Type B pancreatic cell (in vitro differentiated cells): ENCODE data around the gene SLC12A7. TPM values are rescaled to one million over a fixed set of nuclear protein-coding genes. Genes with fewer than 3 reads are reported as not detected.
A peak's percentile ranks its signal among the peaks of the same experiment; 100 is the strongest.

ENCODE experiments used
- DNase-seq: peaks from one replicate; pipeline ENCODE4 v3.0.0; 2021; ENCODE audit warnings: mixed read lengths; ENCODE audit not compliant: unreplicated experiment; ENCODE audit errors: extremely low spot score
- H3K27ac Mint-ChIP-seq: 2 replicates; pipeline ENCODE4 v1.8.0; 2021; ENCODE audit warnings: mild to moderate bottlenecking, mixed read lengths
- H3K27me3 Mint-ChIP-seq: 2 replicates; pipeline ENCODE4 v1.8.0; 2021; ENCODE audit warnings: mixed read lengths
- H3K36me3 Mint-ChIP-seq: 2 replicates; pipeline ENCODE4 v1.8.0; 2021; ENCODE audit warnings: mixed read lengths
- H3K4me1 Mint-ChIP-seq: one replicate; pipeline ENCODE4 v1.8.0; 2021; ENCODE audit warnings: mixed read lengths; ENCODE audit not compliant: unreplicated experiment
- H3K4me3 Mint-ChIP-seq: 2 replicates; pipeline ENCODE4 v1.8.0; 2021; ENCODE audit warnings: mild to moderate bottlenecking, mixed read lengths
- H3K9me3 Mint-ChIP-seq: 2 replicates; pipeline ENCODE4 v1.8.0; 2021; ENCODE audit warnings: mixed read lengths
- total RNA-seq: library from RNA; stranded (reverse); gene quantifications from 2 replicates; pipeline ENCODE4 v1.2.1, GENCODE V29; 2021; ENCODE audit warnings: low replicate concordance
- TF ChIP-seq, protein P1 (sequence below): fragments of 200-600 bp; sonication (generic); conservative IDR thresholded peaks from 2 replicates; pipeline ENCODE4 v1.5.0; 2021; ENCODE audit warnings: antibody characterized with exemption, mild to moderate bottlenecking

SLC12A7 gene
- total RNA-seq, 1 donor from 2014 or later: 57.6 TPM

DNA sequence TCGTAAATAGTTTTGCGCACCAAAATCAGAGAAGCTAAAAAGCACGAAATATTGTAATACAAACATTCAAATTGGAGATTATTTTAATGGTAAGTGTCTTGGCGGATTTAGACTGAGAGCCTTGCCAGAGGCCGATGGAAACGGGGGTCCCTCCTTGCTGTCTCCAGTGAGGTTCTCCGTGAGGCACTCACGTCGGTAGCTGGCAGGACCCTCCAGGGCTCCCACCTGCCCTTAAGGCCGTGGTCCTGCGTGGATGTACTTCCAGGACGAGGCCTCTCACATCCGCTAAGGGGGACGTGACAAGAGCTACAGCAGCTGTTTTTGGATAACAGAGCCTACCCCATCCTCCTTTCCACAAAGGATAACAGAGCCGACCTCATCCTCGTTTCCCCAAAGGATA is 95.4 kb downstream of the SLC12A7 start:
- Mint-ChIP-seq H3K4me1 (peaks cover 21% of the 10 kb centered on the region), H3K4me3 (no peak overlapping the region), H3K27ac (peak overlapping the region; percentile 21), H3K9me3 (no peaks in the 10 kb centered on the region), H3K27me3 (no peaks in the 10 kb centered on the region), H3K36me3 (no peaks in the 10 kb centered on the region)
- no peak for DNase-seq
- TF ChIP-seq, protein P1, sequence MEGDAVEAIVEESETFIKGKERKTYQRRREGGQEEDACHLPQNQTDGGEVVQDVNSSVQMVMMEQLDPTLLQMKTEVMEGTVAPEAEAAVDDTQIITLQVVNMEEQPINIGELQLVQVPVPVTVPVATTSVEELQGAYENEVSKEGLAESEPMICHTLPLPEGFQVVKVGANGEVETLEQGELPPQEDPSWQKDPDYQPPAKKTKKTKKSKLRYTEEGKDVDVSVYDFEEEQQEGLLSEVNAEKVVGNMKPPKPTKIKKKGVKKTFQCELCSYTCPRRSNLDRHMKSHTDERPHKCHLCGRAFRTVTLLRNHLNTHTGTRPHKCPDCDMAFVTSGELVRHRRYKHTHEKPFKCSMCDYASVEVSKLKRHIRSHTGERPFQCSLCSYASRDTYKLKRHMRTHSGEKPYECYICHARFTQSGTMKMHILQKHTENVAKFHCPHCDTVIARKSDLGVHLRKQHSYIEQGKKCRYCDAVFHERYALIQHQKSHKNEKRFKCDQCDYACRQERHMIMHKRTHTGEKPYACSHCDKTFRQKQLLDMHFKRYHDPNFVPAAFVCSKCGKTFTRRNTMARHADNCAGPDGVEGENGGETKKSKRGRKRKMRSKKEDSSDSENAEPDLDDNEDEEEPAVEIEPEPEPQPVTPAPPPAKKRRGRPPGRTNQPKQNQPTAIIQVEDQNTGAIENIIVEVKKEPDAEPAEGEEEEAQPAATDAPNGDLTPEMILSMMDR: no peak

DNA sequence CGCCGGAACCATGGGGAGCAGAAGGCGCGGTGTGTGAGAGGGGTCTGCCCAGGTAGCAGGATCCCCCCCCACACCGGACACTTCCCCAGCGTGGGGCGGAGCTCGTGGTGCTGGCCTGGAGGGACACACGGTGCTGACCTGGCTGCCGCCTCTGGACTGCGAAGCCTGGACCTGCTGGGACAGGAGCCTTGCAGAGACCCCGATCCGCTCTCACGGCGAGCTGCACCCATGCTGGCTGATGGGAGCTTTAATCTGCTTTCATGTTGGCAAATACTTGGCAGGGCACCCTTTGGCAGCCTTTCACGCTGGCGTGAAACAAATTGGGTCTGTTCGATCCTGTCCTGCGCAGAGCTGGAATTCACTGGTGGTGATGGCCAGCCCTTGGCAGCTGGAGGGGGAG is 95.8 kb downstream of the SLC12A7 start:
- DNase-seq: no peak
- Mint-ChIP-seq H3K9me3 (no peaks in the 10 kb centered on the region), H3K4me3 (no peak overlapping the region), H3K27me3 (peaks cover 3% of the 10 kb centered on the region), H3K4me1 (peaks cover 26% of the 10 kb centered on the region), H3K36me3 (no peaks in the 10 kb centered on the region), H3K27ac (no peak overlapping the region)
- TF ChIP-seq, protein P1: no peak

DNA sequence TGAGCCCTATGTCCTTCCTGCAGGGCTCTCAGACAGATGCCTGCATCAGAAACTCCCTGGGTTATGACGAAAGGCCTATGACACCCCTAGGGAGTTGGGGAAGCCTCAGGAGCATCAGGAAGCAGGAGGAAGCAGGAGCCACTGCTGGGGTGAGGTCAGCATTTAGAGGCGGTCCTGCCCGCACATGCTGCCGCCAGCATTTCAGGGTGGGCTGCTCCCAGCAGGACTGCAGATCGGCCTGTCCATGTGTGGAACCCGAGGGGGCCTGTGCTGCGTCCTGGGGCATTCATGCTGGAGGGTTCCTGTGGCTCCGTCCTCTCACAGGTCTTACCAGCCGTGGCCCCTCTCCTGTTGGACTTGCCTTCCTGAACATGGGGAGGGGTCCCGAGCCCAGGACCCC is 96.4 kb downstream of the SLC12A7 start:
- Mint-ChIP-seq H3K36me3 (no peaks in the 10 kb centered on the region), H3K27me3 (peaks cover 5% of the 10 kb centered on the region), H3K27ac (no peak overlapping the region), H3K4me3 (no peak overlapping the region), H3K4me1 (peaks cover 27% of the 10 kb centered on the region), H3K9me3 (no peaks in the 10 kb centered on the region)
- TF ChIP-seq, protein P1: no peak
- no peak for DNase-seq

DNA sequence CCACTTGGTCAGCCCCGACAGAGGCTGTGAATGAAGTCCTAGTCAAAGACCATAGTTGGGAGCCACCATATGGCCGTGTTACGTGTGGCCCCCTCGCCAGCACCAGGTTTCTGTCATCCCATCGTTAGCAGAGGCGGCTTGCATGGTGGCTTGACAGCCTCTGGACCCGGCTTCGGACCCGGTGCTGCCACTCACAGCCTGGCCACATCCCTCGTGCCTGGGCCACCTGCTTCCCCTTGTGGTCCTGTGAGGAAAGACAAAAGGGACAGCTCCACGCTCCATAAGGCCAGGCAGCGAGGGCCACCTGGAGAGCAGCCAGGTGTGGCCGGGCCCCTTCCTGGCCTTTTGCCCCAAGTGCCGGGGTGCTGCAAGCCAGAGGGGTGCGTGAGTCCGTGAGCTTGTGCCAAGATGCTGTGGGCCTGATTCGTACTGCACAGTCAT is 97.1 kb downstream of the SLC12A7 start:
- Mint-ChIP-seq H3K4me3 (no peak overlapping the region), H3K9me3 (no peaks in the 10 kb centered on the region), H3K27me3 (peaks cover 12% of the 10 kb centered on the region), H3K4me1 (peaks cover 30% of the 10 kb centered on the region), H3K27ac (no peak overlapping the region), H3K36me3 (no peaks in the 10 kb centered on the region)
- DNase-seq: no peak
- TF ChIP-seq, protein P1: no peak

DNA sequence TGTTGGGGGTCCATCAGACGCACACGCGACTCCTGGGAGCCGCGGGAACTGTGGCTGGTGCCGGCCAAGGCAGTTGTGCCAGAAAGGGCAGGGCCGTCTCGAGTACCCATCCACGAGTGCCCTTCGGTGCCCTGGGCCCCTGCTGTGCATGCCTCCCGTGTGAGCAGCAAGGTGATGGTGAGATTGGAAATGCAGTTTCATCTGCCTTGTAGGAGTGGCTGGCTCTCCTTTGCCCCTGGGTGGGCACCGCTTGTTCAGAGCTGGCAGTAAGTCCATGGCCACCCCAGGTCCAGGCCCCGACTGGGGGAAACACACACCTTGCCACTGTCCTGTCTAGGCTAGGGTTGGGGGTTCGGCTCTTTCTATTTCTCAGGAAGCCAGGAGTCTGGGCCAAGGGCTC is 97.5 kb downstream of the SLC12A7 start:
- H3K9me3 Mint-ChIP-seq: no peaks in the 10 kb centered on the region
- H3K36me3 Mint-ChIP-seq: no peaks in the 10 kb centered on the region
- TF ChIP-seq, protein P1: no peak
- no peak overlapping the region for H3K4me3 Mint-ChIP-seq
- peaks cover 27% of the 10 kb centered on the region for H3K4me1 Mint-ChIP-seq
- H3K27ac Mint-ChIP-seq: no peak overlapping the region
- peaks cover 15% of the 10 kb centered on the region for H3K27me3 Mint-ChIP-seq
- no peak for DNase-seq

DNA sequence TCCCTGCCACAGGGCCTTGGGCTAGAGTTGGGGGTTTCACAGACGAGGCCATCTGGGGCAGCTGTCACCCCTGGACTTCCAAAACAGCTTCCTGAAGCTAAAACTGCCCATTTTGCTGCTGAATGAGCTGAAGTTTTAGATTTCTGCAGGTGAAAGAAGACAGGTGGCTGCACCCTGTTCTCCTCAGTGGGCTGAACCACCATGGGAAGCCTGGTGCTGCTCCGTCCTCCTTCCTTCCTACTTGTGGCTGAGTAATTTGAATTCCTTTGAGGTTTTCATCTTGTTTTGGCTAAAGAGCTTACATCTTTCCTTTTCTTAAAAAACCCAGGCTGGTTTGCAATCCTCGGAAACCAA is 97.9 kb downstream of the SLC12A7 start:
- TF ChIP-seq, protein P1: no peak
- H3K27me3 Mint-ChIP-seq: peaks cover 15% of the 10 kb centered on the region
- H3K4me1 Mint-ChIP-seq: peaks cover 24% of the 10 kb centered on the region
- no peak for DNase-seq
- H3K27ac Mint-ChIP-seq: no peak overlapping the region
- no peak overlapping the region for H3K4me3 Mint-ChIP-seq
- H3K9me3 Mint-ChIP-seq: no peaks in the 10 kb centered on the region
- H3K36me3 Mint-ChIP-seq: no peaks in the 10 kb centered on the region
